Esophagus squamous epithelium (tissue), 4 donors: Measurements from ENCODE around the gene SCNN1B.

ENCODE experiments used
- POLR2A ChIP-seq, 4 donors: fragments of 450-650 bp; IDR thresholded peaks; one replicate each; pipeline ENCODE4 v1.6.1; 2017; ENCODE audit warnings: antibody characterized with exemption in 4 of 4, mild to moderate bottlenecking in 4 of 4, moderate library complexity in 3 of 4
- TF ChIP-seq, protein P1 (sequence below), 6 experiments: fragments of 450-650 bp in 4 of 6; fragments of 200-600 bp in 2 of 6; sonication (generic) in 2 of 6; IDR thresholded peaks; one replicate each; pipeline ENCODE4 v1.5.1; 2016 to 2019; ENCODE audit warnings: antibody characterized with exemption in 6 of 6, mild to moderate bottlenecking in 4 of 6, moderate library complexity in 4 of 6

DNA sequence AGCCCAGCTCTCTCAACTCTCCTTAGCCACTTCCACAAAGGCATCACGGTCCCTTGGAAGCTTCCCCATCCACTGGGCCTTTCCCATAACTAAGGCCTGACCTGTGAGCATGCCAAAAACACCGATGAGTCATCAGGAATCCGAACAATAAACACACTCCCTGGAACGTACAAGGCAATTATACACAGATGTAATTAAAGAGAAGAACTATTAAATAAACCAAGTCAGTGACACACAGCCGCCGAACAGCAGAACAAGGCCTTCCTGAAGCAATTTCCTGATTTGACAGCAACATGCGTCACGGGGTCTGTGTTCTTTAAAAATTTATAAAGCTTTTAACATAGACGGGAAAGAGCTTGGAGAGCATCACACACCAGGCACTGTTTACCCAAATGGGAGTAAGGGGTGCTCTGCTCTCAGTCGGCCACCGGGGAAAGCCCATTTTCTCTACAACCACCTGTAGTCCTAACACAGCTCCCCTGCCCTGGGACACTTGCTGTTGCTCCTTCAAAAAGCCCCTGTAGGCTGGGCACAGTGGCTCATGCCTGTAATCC lies 121.5 kb downstream of the SCNN1B start:
- TF ChIP-seq POLR2A (IDR thresholded peaks at IDR 0.05): peak in 1 of 4 donors; percentile 23
- TF ChIP-seq, protein P1, sequence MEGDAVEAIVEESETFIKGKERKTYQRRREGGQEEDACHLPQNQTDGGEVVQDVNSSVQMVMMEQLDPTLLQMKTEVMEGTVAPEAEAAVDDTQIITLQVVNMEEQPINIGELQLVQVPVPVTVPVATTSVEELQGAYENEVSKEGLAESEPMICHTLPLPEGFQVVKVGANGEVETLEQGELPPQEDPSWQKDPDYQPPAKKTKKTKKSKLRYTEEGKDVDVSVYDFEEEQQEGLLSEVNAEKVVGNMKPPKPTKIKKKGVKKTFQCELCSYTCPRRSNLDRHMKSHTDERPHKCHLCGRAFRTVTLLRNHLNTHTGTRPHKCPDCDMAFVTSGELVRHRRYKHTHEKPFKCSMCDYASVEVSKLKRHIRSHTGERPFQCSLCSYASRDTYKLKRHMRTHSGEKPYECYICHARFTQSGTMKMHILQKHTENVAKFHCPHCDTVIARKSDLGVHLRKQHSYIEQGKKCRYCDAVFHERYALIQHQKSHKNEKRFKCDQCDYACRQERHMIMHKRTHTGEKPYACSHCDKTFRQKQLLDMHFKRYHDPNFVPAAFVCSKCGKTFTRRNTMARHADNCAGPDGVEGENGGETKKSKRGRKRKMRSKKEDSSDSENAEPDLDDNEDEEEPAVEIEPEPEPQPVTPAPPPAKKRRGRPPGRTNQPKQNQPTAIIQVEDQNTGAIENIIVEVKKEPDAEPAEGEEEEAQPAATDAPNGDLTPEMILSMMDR (IDR thresholded peaks at IDR 0.05): peak in 2 of 6 experiments; percentile 3 to 7
